T-helper 2 cell treated with Interferon-gamma antibody and Interleukin-4, amounts not matched to agents 100 ng/mL and 5 ng/mL, for 36 hours (primary cell): ENCODE data around the gene SIM1. TPM values are rescaled to one million over a fixed set of nuclear protein-coding genes. Genes with fewer than 3 reads are reported as not detected.

ENCODE experiments used
- intact Hi-C: fragments of 100-400 bp; cut with micrococcal nuclease; formaldehyde crosslinking; loops from one replicate; pipeline ENCODE4 v1.15.1; 2023
- total RNA-seq: library from RNA; stranded (reverse); gene quantifications from 2 replicates; pipeline ENCODE4 v1.2.3, GENCODE V29; 2022

The SIM1 gene
- total RNA-seq, 1 donor from 2014 or later = 0.07 TPM

DNA sequence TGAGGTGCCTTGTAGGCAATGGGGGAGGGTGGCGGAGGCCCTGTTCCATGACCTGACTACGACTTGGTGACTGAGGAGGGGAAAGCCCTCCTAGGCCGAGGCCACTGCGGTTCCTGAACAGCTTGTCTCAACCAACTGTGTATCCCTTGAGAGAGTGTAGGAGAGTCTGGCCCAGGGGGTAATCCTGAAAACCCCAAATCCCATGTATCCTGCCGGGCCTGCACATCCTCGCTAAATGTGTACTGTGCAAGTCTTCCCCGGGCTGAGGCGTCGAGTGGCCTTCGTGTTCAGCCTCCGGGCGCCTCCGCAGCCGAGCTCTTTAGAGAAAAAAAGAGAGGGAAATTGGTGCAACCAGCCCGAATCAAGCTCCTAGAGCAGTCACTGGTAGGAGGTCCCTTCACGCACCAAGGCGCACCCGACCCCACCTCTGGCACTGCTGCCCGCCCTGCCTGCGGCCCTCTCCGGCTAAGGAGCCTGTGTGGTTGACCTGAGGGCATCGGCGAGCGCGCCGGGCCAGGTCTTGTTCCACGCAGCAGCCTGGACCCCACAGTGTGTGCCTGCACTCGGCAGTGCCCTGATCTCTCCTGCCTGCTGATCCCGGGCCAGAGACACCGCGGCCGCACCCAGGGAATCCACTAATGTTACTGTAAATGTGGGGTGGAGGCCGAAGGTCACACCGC is 7.3 kb downstream of the SIM1 start:
- intact Hi-C loops = no loop called here

DNA sequence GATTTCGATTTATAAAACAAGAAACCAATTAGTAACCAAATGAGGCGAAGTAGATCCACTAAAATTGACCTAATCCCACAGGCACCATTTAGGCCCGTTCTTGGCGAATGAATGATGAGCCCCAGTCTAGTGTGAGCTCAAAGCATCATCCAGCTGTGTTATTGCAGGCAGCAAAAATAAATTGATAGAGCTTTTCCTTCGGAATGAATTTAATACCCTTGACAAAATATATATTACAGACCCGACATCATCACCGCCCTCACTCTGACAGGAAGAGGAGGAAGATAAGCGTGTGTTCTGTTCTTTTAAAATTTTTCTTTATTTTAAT is 7.8 kb downstream of the SIM1 start:
- intact Hi-C loops = loop anchor here (1.0 kb wide), 1 partner anchor 9 kb away; no protein-coding TSS in a partner anchor

DNA sequence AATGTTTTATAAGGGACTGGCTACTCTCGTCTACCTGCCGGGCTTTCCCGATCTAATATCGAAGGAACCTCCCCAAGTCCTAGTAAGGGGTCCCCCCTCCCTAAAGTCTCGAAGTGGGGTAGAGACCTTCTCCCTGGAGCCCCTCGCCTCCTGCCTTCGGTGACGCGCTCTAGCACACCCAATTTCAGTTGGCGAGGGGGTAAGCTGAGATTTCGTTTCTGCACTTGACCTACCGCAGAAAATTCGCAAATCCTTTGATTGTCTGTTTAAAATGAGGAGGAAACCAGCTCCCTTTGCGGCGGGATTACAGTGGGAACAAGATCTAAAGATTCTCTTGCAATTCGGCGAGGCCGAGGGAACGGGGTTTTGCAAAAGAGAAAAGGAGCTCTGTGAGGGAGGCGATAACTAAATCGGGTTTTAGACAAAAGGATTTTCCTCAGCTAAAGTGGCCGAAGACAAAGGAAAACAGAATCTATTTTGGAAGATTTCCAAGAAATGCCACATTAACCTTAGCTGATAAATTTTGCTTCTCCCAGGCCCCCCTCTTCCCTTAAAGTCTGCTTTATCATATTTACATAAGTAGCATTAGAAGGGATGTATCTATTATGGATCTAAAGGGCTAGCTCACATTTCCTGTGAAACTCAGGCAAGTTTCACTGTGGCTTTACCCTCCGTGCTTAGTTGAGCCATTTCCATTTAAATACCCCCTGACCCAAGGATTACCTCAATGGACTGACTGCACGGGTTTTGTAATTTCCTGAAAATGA is 8.4 kb downstream of the SIM1 start:
- intact Hi-C loops = loop anchor here (1.0 kb wide), 1 partner anchor 10 kb away; no protein-coding TSS in a partner anchor

DNA sequence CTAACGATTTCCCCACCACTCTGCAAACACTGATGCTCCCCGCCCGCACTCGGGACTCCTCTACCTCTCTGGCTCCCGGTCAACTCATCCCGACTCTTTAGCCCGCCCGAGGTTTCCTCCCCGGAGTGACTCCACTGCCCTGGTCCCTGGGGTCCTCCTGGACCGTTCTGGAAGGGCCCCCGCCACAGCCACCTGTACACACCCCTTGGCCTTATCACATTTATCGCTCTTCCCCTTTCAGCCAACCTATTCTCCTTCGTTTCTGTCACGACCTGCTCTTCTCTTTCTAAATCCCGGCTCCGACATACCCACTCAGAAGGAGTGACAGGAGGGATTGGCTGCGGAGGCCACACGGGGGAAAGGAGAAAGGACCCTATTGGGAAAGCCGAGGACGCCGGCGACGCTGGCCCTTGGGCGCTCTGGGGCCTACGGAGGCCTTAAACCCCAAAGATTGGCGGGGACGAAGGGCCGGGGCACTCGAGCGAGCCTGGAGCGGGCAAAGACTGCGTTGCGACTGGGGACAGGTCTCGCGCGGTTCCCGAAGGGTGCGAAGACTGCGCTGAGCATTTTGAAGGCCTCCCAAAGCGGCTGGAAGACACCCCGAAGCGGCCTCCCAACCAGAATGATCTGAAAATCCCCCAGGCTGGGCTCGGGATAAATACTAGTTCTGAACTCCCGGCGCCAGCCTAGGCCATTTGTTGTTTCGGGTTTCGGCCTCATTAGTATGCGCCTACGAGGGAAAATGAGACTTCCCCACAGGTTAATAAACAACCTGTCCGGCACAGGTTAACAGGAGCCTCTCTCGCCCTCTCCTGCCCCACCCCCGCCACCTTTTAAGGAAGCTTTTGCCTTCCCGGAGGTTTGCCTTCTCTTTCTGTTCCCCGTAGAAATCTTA is 9.2 kb downstream of the SIM1 start:
- intact Hi-C loops = loop anchor here (1.0 kb wide), 1 partner anchor 11 kb away; no protein-coding TSS in a partner anchor

DNA sequence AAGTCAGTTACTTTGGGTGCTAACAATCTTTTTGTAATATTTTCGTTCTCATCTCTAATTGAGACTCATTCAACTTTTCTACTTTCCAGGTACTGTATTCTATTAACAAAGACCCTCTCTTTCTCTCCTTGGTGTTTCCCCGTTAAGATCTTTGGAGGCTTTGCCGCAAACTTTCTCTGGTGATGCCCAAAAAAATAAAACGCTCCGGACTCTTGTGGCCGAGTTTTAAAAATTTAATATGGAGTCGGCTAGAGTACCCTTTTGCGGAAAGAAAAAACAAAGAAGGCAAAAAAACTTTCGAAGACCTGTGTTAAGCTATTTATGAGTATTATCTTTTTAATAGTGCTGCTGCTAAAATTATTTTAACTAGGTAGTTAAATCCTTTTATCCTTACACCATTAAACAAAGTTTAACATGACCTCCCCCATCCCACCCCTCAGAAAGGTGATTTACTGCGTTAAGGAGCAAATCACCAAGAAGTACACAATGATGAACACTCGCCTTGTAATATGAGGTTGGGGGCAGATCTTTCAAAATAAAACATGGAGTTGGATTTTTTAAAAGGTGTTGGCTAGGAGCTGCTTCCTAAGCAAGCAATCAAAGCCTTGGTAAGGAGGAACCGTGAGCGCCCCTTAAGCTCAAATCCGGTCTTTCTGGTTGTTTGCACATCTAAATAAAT is 10.0 kb downstream of the SIM1 start:
- intact Hi-C loops = no loop called here

DNA sequence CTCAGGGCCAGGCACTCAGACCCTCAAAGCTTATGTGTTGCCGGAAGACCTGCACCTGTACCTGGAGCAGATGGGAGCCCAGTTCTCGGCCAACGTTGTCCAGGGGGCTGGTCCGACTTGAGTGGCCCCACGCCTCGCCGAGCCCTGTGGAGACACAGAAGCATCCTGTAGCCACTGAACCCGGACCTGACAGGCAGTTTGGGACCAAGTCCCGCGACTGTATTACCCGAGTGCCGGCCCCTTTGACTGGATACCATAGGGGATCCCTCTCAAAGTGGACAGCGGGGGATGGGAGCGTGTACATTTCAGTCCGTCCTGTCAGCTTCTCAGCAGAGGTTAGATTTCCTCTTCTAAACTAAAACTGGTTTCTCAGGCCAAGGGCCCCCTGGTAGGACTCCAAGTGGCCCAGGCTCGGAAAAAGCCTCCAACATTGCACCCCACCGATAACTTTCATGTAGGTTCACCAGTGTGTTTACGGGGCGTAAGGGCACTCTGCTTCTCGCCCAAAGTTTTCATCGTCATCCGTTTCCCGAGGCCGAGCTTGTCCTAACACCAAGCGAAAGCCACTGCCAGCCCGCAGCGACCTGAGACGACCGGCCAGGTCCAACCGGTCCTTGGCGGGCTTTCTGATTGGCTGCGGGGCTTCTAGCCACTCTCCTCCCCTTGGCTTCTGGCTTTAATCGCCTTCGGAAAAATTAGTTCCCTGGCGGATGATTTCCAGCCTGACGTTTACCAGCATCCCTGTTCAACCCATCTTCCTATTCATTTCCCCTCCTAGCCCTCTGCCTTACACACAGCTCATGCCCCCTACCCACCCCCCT is 10.8 kb downstream of the SIM1 start:
- intact Hi-C loops = no loop called here

DNA sequence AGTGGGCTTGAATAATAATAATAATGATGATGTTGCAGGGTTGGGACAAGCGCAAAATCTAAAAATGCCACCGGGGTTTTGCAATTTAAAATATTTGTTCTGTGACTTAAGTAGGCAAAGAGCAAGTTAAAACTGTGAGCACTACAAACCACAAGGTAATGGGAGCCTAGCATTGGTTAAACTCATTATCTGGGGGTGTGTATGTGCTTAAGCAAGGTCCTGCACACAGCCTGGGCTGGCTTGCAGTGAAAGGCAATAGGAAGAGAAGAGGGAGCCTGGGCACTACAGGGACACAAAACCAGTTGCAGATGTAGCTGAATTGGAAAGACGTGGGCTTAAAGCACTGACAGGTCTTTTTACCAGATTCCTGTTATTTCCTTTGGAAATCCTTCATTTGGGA is 11.7 kb downstream of the SIM1 start:
- intact Hi-C loops = no loop called here

DNA sequence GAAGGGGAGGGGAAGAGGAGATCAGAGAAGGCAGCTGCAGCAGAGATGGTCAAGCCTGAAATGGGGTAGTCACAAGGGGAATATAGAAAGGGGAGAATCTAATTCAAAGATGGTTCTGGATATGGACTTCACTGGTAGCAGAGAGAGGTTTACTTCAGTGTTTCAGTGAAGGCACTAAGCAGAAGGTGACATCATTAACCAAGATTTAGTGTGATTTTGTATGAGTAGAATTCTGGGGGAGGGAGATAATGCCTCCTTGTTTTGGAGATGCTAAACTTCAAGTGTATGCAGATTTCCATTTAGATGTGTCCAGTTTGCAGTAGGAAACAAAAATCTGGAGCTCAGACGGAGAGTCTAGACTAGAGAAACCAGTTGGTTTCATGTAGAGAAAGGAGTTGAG is 13.1 kb downstream of the SIM1 start:
- intact Hi-C loops = no loop called here

DNA sequence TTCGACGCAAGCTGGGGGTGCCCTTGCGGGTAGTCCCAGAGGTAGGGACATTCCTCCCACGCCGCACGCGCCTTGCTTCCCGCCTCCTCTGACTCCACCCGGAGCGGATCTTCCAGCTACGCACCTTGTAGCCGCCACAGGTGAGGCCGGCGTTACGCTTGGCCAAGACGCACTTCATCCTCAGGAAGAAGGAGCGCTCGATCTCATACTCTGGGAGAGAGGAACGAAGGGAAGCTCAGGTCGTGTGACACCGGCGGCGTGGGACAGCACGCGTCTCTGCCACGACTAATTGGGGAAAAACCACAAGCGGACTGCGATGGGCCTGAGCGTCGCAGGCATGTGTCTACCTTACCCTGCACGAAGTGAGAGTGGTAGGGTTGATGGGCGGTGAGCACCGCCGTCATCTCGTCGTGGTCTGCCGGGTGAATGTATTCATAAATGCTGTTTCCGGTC is 15.5 kb downstream of the SIM1 start:
- intact Hi-C loops = loop anchor here (5.0 kb wide), 2 partner anchors 953 to 1622 kb away; no protein-coding TSS in a partner anchor

DNA sequence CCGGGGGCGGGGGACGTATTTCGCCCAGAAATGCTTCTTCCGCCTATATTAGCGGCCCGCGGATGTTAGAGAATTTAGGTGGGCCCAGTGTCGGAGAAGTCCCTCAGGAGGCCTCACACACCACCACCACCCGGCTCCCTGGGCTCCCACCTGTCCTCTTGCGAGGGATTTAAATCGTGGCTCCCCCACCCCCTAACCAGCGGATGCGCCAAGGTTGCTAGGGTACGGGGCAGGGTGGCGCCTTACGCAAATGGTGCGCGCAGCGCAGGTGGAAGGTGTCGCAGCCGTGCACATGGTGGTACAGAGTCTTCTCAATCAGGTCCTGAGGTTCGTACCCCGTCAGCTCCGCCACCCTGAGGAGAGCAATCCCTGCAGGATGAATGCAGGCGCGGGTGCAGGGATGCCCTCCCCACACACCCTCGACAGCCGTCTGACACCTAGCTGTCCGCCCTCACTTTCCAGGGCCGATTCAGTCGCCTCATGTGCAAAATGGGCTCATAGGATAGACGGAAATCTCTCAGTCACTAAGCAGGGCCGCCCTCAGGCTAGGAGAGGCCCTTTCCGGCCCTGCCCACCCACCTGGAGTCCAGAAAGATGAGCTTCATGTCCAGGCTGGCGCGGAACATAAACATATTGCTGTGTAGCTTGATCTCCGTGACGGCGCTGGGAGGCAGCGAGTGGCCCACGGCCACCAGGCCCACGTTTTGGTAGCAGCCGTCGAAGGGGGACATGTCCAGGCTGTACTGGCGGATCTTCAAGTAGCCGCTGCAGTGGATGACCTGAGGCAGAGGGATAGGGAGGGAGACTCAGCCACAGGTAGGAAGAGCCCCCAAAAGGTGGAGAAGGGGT is 16.6 kb downstream of the SIM1 start:
- intact Hi-C loops = loop anchor here (1.0 to 5.0 kb wide), 4 partner anchors 14 to 1621 kb away; no protein-coding TSS in a partner anchor

DNA sequence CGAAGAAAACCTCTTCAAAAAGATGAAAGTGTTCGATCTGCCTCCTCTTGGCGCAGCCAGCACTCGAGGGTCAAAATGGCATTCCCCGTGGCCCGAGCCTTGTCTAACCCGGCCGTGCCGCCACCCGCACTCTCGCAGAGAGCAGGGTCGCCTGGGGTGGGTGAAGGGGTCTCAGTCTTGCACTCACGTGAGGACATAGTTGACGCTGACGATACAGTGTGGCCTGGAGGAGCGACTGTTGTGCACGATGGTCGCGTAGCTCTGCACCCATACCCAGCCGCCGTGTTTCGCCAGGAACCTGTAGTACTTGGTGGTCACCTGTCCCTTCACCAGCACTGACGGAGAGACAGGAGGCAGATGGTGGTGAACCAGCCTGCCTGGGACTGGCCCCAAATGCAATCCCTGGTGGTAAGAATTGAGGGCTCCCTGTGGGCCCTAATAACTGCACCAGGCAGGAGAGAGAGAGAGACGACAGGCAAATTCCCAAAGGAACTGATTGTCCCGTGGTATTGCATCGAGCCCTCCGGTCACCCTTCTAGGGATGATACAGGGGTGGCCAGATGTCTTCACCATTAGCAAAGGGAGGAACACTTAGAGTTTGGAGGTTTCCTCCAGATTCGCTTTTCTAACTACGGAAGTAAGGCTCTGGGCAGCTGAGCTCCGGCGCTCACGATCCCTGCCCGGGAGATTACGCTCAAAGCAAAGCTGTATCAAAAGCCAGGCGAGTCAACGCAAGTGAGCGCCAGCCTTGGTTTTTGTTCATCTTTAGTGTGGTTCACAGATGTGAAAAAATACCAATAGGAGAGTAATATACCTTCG is 17.4 kb downstream of the SIM1 start:
- intact Hi-C loops = loop anchor here (1.0 to 5.0 kb wide), 4 partner anchors 15 to 1620 kb away; no protein-coding TSS in a partner anchor

DNA sequence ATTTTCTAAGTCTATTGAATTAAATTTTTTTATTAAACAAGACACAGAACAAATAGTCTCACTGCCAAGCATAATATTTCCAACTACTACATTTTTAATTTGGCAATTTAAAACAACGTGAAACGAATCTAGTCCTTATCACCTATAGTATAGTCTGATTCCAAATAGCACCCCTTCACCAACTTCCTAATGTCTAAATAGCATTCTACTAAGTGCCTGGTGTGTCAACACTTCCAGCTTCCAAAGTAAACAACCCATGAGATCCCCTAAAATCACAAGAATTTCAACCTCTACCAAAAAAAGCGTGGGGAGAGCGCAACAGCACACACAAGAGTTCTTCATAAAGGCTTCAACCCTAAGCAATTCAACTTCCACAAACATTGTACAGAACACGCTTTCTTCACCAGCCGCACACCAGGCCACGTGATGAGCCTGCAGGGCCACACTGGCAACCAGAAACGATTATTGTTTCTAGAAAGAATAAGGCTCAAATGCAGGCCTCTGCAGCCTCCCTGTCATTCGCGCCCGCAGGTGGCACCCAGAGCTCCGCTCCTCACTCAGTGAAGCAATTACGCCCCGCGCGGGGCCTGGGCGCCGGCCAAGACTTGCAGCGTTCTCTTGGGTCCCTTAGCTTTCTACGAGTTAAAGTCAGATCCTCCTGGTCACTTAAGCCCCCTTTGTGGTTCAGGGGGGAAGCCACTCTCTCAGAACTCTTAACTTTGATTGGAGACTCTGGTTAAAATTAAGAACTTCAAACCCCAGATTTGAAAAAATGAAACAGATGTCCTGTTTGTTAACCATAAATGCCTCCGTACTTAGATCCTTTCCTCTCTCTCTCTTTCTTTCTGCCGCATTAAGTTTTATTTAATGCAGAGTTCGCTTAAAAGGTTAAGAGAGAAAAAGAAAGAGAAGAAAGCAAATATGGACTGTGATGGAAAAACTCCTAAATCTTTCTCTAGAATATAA is 18.3 kb downstream of the SIM1 start:
- intact Hi-C loops = loop anchor here (1.0 to 5.0 kb wide), 4 partner anchors 16 to 1619 kb away; no protein-coding TSS in a partner anchor

DNA sequence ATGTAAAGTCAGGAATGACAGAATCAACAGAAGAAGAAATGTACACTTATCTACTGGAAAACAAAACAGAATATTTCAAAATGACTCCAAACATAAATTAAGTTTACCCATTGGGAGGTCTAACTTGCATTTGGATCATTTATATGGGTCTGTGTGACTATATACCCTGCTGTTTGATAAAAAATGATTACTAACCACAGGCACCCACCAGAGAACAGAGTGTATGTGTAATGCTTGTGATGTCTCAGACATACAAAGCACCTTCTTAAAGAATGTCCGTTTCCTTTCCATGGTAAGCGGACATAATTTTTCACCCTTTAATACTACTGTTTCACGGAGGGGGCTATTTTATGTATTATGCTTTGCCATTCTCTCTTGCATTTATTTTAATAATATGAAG is 19.2 kb downstream of the SIM1 start:
- intact Hi-C loops = loop anchor here (5.0 kb wide), 2 partner anchors 957 to 1618 kb away; no protein-coding TSS in a partner anchor

DNA sequence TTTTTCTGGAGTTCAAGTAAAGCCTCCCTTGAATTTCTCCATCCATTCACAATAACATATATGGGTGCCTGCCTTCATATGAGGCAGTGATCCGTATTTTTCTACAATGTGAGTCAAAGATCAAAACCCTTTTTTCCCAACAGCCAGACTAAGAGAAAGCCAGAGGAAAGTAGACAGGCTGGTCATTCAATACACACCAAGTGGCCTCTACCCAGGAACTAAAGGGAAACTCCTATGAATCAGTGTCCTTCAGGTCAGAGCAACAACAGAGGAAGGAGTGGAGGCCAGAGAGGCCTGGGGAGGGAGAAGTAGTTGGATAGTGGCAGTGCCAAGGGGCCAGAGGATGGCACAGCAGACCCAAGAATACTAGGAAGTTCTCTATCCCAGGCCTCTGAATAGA is 23.8 kb downstream of the SIM1 start:
- intact Hi-C loops = loop anchor here (5.0 kb wide), 1 partner anchor 36 kb away; no protein-coding TSS in a partner anchor

DNA sequence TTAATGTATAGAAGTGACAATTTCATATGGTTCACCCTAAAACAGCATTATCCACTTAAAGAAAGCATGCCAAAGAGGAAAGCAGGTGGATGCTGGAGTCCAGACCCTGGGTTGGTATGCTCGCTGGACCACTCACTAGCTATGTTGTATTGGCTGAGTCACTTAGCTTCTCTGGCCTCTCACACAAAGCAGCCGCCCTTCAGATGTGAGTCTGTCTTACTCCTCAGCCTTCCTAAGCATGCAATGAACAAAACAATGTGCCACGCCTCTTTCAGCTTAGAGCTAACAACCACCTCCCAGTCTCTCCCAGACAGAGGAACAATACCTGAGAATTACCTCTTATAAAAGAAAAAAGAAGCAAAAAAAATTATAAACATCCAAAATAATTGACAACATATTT is 29.4 kb downstream of the SIM1 start:
- intact Hi-C loops = no loop called here

DNA sequence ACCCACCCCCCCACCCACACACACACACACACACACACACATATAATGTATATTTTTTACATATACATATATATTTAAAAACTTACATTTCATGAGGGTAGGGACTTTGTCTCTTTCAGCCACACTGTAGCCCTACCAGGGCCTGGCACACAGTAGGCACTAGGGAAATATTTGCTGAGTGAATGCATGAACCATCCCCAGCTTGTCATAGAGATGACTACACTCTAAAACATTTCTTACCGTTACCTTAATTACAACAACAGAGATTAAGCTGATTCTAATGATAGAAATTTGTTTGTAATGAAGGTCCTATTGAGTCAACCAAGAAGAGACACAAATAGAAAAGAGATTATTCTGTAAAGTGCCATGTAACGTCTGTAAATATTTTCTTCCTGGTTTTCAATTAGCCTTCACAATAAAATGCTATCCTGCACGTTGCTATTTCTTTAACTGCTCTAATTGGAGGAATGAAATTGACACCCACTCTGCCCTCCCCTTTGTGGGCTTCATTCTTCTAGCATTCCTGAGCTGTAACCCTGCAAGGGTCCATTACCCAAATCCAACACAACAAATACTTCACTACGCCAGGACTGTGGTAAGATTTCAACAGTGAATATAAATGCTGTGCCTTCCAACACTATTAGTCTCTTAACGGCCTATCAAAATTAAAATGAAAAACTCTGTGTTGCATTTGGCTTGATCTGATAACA is 30.8 kb downstream of the SIM1 start:
- intact Hi-C loops = no loop called here
